Kidney epithelial cell (primary cell): Measurements from ENCODE around the gene TSHZ2. TPM values are rescaled to one million over a fixed set of nuclear protein-coding genes. Genes with fewer than 3 reads are reported as not detected.
"Not testable (repeated sequence)": the region's sequence is repeated elsewhere in the genome, so short reads cannot be mapped to it uniquely, and the experiment has no call there.

ENCODE experiments used
- DNase-seq: peaks from one replicate; pipeline ENCODE4 v3.0.0-alpha.2; 2010; ENCODE audit warnings: low read depth
- H3K27me3 ChIP-seq: 2 replicates; pipeline ENCODE4 v1.6.0; 2011; ENCODE audit warnings: low read length; ENCODE audit not compliant: control insufficient read depth, insufficient read depth
- H3K36me3 ChIP-seq: 2 replicates; pipeline ENCODE4 v1.5.1; 2011; ENCODE audit warnings: low read length; ENCODE audit not compliant: control insufficient read depth, insufficient read depth
- H3K4me3 ChIP-seq: 2 replicates; pipeline ENCODE4 v1.5.1; 2011; ENCODE audit warnings: low read depth, mild to moderate bottlenecking, control low read depth, low read length
- total RNA-seq: library from RNA; depleted of rRNA; stranded (reverse); fragments of >200 nt; gene quantifications from 2 replicates; pipeline ENCODE4 v1.2.3, GENCODE V29; 2015
- TF ChIP-seq, protein P1 (sequence below): IDR thresholded peaks from 2 replicates; pipeline ENCODE4 v1.5.1; 2011; ENCODE audit warnings: mild to moderate bottlenecking, moderate library complexity, low read length, control low read depth, inconsistent platforms; ENCODE audit not compliant: insufficient read depth, poor library complexity, severe bottlenecking

The TSHZ2 gene
- total RNA-seq, 1 donor from 2014 or later, result 1.0 TPM

DNA sequence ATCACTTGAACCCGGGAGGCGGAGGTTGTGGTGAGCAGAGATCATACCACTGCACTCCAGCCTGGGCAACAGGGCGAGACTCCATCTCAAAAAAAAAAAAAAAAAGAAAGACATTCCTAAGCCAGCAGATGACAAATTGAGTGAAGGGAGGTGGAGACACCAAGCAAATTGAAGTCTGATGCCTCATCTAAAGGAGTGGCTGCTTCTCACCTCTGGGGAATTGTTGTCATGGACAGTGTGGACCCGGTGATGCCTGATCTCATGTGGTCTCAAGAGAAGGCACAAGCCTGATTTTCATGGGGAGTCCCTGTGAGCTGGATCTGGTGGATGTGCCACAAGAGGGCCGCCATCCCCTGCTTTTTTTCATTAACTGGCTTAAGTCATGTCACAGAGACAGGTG lies 349.4 kb downstream of the TSHZ2 start:
- TF ChIP-seq, protein P1, sequence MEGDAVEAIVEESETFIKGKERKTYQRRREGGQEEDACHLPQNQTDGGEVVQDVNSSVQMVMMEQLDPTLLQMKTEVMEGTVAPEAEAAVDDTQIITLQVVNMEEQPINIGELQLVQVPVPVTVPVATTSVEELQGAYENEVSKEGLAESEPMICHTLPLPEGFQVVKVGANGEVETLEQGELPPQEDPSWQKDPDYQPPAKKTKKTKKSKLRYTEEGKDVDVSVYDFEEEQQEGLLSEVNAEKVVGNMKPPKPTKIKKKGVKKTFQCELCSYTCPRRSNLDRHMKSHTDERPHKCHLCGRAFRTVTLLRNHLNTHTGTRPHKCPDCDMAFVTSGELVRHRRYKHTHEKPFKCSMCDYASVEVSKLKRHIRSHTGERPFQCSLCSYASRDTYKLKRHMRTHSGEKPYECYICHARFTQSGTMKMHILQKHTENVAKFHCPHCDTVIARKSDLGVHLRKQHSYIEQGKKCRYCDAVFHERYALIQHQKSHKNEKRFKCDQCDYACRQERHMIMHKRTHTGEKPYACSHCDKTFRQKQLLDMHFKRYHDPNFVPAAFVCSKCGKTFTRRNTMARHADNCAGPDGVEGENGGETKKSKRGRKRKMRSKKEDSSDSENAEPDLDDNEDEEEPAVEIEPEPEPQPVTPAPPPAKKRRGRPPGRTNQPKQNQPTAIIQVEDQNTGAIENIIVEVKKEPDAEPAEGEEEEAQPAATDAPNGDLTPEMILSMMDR, result no peak
- no peaks in the 10 kb centered on the region for H3K27me3 ChIP-seq
- no peak overlapping the region for H3K4me3 ChIP-seq
- no peak for DNase-seq
- no peaks in the 10 kb centered on the region for H3K36me3 ChIP-seq

DNA sequence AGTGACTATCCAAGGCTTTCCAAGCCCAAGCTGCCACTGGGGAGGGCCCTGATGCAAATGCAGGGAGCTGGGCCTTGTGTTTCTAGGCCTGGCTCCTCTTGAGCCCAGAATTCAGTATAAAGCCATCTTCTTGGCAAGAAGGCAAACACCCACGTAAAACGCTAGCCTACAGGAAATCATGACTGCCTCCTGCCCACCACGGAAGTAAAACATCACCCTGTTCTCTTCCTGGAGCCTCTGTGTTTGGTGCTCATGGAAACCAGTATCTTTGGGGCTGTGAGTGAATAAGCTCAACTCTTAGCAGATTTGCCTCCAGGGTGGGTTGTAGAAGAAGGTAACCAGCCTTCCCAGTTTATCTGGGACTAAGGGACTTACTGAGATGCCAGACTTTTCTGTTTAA lies 350.5 kb downstream of the TSHZ2 start:
- DNase-seq, result no peak
- TF ChIP-seq, protein P1, result no peak
- no peak overlapping the region for H3K4me3 ChIP-seq
- H3K27me3 ChIP-seq, result no peaks in the 10 kb centered on the region
- no peaks in the 10 kb centered on the region for H3K36me3 ChIP-seq

DNA sequence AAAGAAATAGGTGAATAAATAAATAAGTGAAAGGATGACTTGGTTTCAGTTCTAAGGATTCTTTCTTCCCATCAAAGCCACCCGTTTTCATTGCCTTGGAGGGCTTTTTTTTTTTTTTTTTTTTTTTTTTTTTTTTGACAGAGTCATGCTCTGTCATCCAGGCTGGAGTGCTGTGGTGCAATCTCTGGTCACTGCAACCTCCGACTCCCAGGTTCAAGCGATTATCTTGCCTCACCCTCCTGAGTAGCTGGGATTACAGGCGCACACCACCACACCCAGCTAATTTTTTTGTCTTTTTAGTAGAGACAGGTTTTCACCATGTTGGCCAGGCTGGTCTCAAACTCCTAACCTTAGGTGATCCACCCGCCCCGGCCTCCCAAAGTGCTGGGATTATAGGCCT lies 351.3 kb downstream of the TSHZ2 start:
- H3K27me3 ChIP-seq, DNase-seq, H3K4me3 ChIP-seq, H3K36me3 ChIP-seq: not testable (repeated sequence)

DNA sequence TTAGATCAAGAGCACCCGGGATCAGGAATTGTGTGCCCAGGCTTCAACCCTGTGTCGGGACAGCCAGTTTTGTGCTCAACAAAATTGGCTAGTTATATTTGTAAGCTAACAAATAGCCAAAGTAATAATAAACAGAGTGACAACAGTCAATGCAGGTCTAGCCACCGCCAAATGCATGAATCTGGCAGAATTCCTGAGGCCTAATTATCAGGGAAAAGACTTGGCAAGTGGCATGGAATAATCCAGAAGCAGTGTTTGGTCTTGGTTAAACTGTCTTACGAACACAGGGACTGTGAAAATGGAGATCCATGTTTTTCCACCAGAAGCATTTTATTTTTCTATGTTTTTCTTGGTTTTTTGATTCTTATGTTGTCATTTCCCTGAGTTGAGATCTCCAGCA lies 352.7 kb downstream of the TSHZ2 start:
- no peaks in the 10 kb centered on the region for H3K27me3 ChIP-seq
- H3K36me3 ChIP-seq, result no peaks in the 10 kb centered on the region
- TF ChIP-seq, protein P1, result no peak
- no peak for DNase-seq
- H3K4me3 ChIP-seq, result no peak overlapping the region

DNA sequence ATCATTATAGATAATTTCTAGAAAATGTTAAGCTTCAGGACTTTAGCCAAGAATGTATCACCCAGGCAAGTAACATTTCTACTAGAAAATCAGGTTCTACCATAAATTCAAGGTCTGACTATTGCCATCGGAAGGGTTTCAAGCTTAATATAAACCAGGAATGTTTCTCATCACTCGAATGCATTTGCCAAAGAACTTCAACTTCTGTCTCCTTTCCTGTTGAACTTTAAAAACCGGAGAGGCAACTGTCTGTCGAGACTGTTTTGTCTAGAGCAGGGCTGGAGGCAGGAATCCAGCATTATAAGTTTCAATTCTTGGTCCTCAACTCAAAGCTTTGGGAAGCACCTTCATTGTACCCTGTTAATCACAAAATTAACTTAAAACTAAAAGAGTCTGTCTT lies 356.8 kb downstream of the TSHZ2 start:
- TF ChIP-seq, protein P1, result no peak
- Histone ChIP-seq H3K27me3 (no peaks in the 10 kb centered on the region), H3K4me3 (no peak overlapping the region), H3K36me3 (no peaks in the 10 kb centered on the region)
- no peak for DNase-seq

DNA sequence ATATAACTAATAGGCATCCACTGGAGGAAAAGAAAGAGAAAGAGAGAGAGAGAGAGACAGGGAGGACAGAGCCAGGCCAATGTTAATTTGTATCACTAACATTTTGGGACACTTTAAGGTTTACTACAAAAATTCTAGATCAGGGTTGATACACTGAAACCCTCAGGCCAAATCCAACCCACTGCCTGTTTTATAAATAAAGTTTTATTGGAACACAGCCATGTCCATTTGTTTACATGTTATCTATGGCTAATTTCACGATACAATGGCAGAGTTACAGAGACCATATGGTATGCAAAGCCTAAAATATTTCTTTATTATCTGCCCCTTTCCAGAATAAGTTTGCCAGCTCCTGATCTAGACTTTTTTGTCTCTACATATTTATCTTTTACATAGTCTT lies 357.6 kb downstream of the TSHZ2 start:
- Histone ChIP-seq H3K4me3 (no peak overlapping the region), H3K36me3 (no peaks in the 10 kb centered on the region), H3K27me3 (no peaks in the 10 kb centered on the region)
- TF ChIP-seq, protein P1, result no peak
- DNase-seq, result no peak

DNA sequence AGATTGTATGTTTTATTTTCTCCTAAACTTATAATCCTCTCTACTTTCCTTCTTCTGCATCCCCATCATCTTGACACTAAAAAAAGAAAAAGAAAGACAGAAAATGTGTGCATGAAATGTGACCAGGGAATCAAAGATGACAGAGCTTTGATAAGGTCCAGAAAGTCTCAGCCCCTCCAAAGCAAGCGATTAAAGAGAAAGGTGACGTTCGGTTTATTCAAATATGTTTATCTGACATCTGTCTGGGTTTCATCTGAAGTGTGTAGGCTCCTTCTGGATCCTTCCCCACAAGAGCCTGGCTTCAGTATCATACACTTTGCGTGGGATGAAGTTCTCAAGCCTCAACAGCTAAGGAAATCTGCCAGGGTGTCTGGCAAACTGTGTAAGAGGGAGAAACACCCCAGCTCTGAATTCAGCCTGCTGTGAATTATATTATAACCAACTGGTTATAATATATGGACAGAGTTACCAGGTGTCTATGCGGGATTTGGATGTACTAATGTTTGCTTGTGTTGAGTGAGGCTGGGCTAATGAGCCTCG lies 358.5 kb downstream of the TSHZ2 start:
- H3K36me3 ChIP-seq, result no peaks in the 10 kb centered on the region
- no peak for DNase-seq
- TF ChIP-seq, protein P1, result no peak

More for the DNA sequence above, 358.5 kb downstream of the TSHZ2 start:
- Histone ChIP-seq H3K27me3 (no peaks in the 10 kb centered on the region), H3K4me3 (no peak overlapping the region)
